ENCODE measurements around the gene ECHDC3.

DNA sequence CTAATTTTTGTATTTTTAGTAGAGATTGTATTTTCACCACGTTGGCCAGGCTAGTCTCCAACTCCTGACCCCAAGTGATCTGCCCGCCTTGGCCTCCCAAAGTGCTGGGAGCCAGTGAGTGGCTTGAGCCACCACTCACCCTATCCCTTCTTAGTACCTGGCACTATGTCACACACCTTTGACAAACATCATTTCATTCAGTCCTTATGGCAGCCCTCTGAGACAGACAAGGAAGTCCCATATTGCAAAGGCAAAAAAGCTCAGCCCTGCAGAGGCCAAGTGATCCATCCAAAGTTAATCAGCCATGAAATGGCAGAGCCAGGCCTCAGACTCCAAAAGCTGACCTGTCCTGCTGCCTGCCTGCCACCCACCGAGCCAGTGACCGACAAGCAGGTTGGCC is 39.9 kb upstream of the ECHDC3 start:
- TF ChIP-seq CTCF (IDR thresholded peaks at IDR 0.05), result no peak
- TF ChIP-seq ZFX (IDR thresholded peaks at IDR 0.05; ENCODE audit: borderline replicate concordance), result no peak
